ENCODE results near the gene TMEM52. TPM values are rescaled to one million over a fixed set of nuclear protein-coding genes. Genes with fewer than 3 reads are reported as not detected.

TMEM52 gene
- total and polyA plus RNA-seq, 2 of the 8 experiments (the other 6 are each of a cell fraction or from before 2014, with no cell fraction given) = 14.6 to 30.2 TPM

DNA sequence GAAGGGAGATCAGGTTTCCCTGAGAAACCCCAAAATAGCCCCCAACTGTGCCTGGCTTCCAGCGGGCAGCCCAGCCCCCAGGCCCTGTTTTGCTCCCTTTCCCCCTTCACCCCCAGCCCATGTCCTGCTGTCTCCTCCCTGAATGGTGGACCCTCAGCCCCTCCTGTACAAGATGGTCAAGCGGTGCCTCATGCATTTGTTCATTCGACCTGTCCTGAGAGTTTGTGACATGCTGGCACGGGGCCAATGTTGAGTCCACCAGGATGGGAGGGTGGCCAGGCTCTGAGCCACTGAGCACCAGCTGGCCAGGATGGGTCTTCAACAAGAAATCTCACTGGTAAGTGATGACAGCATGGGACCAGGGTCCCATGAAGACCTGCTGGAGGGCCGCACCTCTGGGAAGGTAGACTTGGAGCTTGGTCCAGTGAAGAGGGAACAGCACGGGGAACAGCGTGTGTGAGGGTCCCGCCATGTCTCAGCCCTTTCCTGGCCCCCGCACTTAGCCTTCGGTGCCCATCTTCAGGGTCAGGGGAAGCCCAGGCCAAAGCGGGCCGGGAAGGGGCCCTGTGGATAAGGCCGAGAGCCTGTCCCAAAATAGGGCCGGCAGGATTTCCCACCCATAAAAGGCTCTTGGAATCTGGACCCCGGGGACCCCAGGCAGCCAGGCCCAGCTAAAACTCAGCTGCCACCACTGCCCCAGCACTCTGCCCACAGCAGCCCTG lies 3.9 kb downstream of the TMEM52 start, which contains the start of gene CALML6 (continued):
- TF ChIP-seq USF2 (IDR thresholded peaks at IDR 0.05; ENCODE audit: low read length) (no peak), RAD21 (IDR thresholded peaks at IDR 0.05 in 1 of 2, conservative IDR thresholded peaks at IDR 0.05 in 1 of 2; ENCODE audit: low read depth in 2 of 2, low read length in 2 of 2) (no peak), SP4 (IDR thresholded peaks at IDR 0.05; ENCODE audit: low read length) (no peak), TAF7 (optimal IDR thresholded peaks at IDR 0.05; ENCODE audit: borderline replicate concordance, low read depth, low read length) (no peak), RFX5 (IDR thresholded peaks at IDR 0.05; ENCODE audit: borderline replicate concordance, low read depth, low read length) (no peak), EGR1 (IDR thresholded peaks at IDR 0.05; ENCODE audit: borderline replicate concordance, low read depth, low read length) (no peak)

All from H1 (cell line).